Measurements from ENCODE around the gene PIGS. TPM values are rescaled to one million over a fixed set of nuclear protein-coding genes. Genes with fewer than 3 reads are reported as not detected.

PIGS gene
- total RNA-seq, 2 donors from 2014 or later = 74.9 to 93.2 TPM

DNA sequence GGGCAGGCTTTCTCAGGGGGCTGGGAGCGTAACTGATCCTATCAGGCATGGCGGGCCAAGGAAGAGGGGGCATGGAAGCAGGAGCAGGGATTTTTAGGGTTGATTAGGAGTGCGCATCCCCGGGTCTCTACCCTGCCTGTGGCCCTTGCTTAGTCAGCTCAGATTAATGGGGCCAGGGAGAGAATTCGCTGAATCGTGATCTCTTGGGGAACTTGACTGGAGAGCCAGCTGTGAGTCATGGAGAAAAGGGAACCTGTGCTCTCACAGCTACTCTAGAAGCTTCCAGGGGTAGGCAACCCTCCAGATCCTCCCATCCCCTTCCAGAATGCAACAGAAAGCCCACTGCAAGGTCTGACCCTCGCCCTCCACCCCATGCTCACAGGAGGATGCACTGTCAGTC, 61.5 kb downstream of the PIGS start:
- H3K27ac Mint-ChIP-seq = no peak overlapping the region
- no peaks in the 10 kb centered on the region for H3K9me3 Mint-ChIP-seq
- no peaks in the 10 kb centered on the region for H3K36me3 Mint-ChIP-seq
- H3K4me1 Mint-ChIP-seq (ENCODE audit: low read depth in 2 of 2) = no peaks in the 10 kb centered on the region
- no peak for ATAC-seq
- H3K27me3 Mint-ChIP-seq = peaks cover 21 to 28% of the 10 kb centered on the region in 2 donors
- DNase-seq (ENCODE audit: low spot score) = no peak
- H3K4me3 Mint-ChIP-seq = no peak overlapping the region

DNA sequence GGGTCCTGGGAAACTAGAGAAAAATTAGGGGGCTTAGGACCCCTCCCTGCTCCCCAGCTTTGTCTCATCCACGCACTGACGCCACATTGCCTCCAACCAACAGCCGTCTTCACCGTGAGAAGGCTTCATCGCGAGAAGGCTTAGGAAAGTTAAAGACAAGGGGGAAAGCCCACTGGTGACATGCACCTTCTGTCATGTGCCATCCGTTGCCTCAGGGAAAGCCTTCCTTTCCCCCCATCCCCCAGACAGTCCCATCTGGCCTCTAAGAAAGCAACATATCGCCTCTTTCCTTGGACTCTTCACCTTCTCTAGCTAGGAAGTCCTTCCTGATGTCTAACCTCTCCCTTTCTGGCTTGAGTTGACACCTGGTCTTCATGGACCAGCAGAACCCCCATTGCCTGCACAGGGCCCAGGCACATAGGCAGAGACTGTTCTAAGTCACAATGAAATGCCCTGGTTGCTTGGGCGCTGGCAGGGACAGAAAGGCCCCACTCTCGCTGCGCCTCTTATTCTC, 63.1 kb downstream of the PIGS start:
- H3K27ac Mint-ChIP-seq = no peak overlapping the region
- DNase-seq (ENCODE audit: low spot score) (no peak), ATAC-seq (no peak)
- no peak overlapping the region for H3K4me3 Mint-ChIP-seq
- H3K4me1 Mint-ChIP-seq (ENCODE audit: low read depth in 2 of 2) = no peaks in the 10 kb centered on the region
- H3K27me3 Mint-ChIP-seq = peaks cover 21 to 26% of the 10 kb centered on the region in 2 donors
- H3K9me3 Mint-ChIP-seq = no peaks in the 10 kb centered on the region
- H3K36me3 Mint-ChIP-seq = no peaks in the 10 kb centered on the region

DNA sequence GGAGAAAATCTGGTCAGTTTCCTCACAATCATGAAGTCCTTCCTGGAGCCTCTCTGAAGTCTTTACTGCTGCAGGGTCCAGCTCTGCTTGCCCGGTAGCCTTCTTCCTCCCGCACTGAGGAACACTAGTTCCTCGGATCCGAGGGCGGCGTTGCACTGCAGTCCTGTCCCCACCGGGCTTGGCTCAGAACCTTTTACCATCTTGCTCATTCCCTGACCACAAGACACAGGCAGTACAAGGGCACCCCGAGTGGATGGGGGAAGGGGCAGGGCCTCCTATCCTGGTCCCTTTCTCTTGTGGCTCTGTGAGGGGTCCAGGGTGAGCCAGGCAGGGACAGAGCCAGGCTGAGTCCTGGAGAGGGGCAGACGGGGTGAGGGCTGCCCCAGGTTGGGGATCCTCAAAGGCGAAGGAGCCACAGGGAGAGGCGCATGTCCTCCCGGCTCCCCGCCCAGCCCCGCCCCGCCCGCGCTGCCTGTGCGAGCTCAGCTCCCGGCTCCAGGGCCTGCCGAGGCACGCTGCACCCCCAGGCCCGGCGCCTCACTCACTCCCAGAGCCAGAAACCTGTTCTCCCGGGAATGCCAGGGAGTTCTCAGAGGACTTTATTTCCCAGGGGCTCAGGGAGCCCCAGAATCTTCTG, 63.6 kb downstream of the PIGS start:
- H3K27ac Mint-ChIP-seq = no peak overlapping the region
- peaks cover 17 to 25% of the 10 kb centered on the region in 2 donors for H3K27me3 Mint-ChIP-seq
- H3K4me3 Mint-ChIP-seq = no peak overlapping the region
- no peaks in the 10 kb centered on the region for H3K36me3 Mint-ChIP-seq
- H3K4me1 Mint-ChIP-seq (ENCODE audit: low read depth in 2 of 2) = no peaks in the 10 kb centered on the region
- no peaks in the 10 kb centered on the region for H3K9me3 Mint-ChIP-seq
- DNase-seq (ENCODE audit: low spot score) (no peak), ATAC-seq (peak in 1 of 2 donors; percentile 15)

DNA sequence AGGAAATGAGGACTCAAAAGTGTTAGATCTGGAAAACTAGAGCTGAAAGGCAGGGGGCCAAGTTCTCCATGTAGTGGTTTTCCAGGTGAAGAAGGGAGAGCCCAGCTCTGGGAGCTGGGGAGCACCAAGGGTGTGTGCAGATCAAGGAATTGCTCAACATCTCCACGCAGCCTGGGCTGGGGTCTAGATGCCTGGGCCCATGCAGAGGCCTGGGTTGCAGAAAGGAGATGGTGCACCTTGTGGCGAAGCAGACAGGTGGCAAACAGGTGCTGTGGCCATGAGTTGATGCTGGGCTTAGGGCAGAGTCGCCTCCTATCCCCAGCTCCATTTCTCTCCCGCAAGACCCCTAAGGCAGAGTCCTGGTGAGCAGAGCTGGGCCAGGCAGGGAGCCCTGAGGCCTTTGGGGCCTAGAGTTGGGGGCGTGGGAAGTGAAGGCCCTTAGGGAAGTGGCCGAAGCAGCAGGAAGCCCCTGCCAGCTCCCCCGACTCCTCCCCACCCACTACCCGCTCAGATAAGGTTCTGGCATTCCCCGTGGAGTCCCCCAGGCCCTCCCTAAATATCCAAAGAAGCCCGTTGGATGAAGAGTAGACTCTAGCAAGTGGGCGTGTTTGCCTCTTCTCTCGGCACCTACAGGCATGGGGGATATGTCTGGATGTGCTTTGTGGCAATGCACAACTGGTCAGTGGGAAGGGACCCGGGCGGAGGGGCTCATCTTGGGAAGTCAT, 64.4 kb downstream of the PIGS start:
- no peaks in the 10 kb centered on the region for H3K9me3 Mint-ChIP-seq
- H3K27me3 Mint-ChIP-seq = peaks cover 17 to 23% of the 10 kb centered on the region in 2 donors
- H3K36me3 Mint-ChIP-seq = no peaks in the 10 kb centered on the region
- H3K27ac Mint-ChIP-seq = no peak overlapping the region
- H3K4me3 Mint-ChIP-seq = no peak overlapping the region
- DNase-seq (ENCODE audit: low spot score) (no peak), ATAC-seq (no peak)
- H3K4me1 Mint-ChIP-seq (ENCODE audit: low read depth in 2 of 2) = no peaks in the 10 kb centered on the region

DNA sequence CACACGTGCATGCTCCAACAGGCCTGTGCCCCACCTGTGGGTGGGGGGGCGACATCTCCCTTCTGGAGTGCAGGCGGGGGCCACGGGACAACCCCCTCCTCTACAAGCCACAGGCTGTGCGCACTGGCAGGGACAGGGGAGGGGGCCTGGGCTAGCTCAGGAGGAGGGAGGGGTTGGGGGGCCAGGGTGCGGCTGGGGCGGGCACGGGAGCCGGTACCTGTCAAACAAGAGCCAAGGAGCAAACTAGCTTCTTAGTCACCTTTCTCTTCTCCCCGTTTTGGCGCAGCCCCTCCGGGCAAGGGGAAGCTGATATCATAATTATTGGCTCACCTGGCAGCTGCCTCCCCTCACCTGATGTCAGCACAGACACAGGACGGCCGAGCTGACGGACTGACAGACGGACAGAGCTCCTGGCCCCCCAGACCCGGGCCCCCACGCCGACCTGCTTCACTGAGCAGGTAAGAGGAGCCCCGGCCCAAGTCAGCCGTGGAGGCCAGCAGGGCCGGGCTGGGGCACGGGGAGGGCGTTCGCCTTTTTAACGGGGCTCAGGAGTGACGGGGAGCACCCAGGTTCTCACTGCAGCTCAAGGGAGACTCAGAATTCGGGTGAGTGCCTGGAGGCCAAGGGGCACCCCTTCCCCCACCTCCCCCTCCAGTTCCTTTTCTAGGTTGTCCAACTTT, 65.2 kb downstream of the PIGS start, which contains the start of gene FOXN1:
TSS of gene FOXN1 (plus strand) at position 363 of the 680 bp plus-strand sequence. CDS start 17,622 bp downstream, outside the sequence.
- ATAC-seq = no peak
- H3K36me3 Mint-ChIP-seq = no peaks in the 10 kb centered on the region
- H3K27me3 Mint-ChIP-seq = peaks cover 17 to 23% of the 10 kb centered on the region in 2 donors
- H3K27ac Mint-ChIP-seq = no peak within 1 kb of the TSS
- no peak for DNase-seq (ENCODE audit: low spot score)
- H3K9me3 Mint-ChIP-seq = no peaks in the 10 kb centered on the region
- H3K4me3 Mint-ChIP-seq = no peak within 1 kb of the TSS
- H3K4me1 Mint-ChIP-seq (ENCODE audit: low read depth in 2 of 2) = no peaks in the 10 kb centered on the region

DNA sequence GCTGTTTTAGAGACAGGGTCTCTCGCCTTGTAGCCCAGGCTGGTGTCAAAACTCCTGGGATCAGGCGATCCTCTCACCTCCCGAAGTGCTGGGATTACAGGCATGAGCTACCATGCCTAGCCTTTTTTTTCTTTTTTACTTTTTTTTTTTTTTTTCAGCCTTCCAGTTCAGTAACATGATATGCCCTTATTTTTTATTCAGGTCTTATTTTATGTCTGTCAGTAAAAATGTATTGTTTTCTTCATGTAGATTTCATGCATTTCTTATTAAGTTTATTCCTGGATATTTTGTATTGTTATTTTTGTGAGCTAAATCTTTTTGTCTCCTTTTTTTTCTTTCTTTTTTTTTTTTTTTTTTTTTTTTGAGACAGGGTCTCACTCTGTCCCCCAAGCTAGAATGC, 67.9 kb downstream of the PIGS start:
- no peaks in the 10 kb centered on the region for H3K4me1 Mint-ChIP-seq (ENCODE audit: low read depth in 2 of 2)
- ATAC-seq (no peak), DNase-seq (ENCODE audit: low spot score) (no peak)
- no peaks in the 10 kb centered on the region for H3K36me3 Mint-ChIP-seq
- no peak overlapping the region for H3K4me3 Mint-ChIP-seq
- no peaks in the 10 kb centered on the region for H3K9me3 Mint-ChIP-seq
- peaks cover 7 to 13% of the 10 kb centered on the region in 2 donors for H3K27me3 Mint-ChIP-seq
- H3K27ac Mint-ChIP-seq = no peak overlapping the region

Other genes starting within 250 kb of the PIGS start
- 10 to 100 TPM; 17.7 to 18.2 TPM for gene IFT20, start 236.1 kb downstream of the PIGS start, total RNA-seq
- gene TNFAIP1, start 235.8 kb downstream of the PIGS start, total RNA-seq = 10 to 100 TPM; 20.4 to 24.9 TPM
- gene POLDIP2, start 214.0 kb downstream of the PIGS start, total RNA-seq = 100 to 1,000 TPM in 1 of 2 donors, 10 to 100 TPM in 1; 74.9 to 122 TPM
- gene SEBOX, start 206.3 kb downstream of the PIGS start, total RNA-seq = not detected
- 1 to 10 TPM in 1 of 2 donors, under 1 TPM in 1; 0.52 to 1.3 TPM for gene VTN, start 201.2 kb downstream of the PIGS start, total RNA-seq
- gene SARM1, start 199.8 kb downstream of the PIGS start, total RNA-seq = 10 to 100 TPM; 29.4 to 46.2 TPM
- gene SLC46A1, start 165.3 kb downstream of the PIGS start, total RNA-seq = 1 to 10 TPM; 3.2 to 8.1 TPM
- gene SLC13A2, start 97.9 kb downstream of the PIGS start, total RNA-seq = not detected
- not detected for gene FOXN1, start 65.2 kb downstream of the PIGS start, total RNA-seq
- gene UNC119, start 18.9 kb downstream of the PIGS start, total RNA-seq = 100 to 1,000 TPM; 104 to 135 TPM
- 100 to 1,000 TPM in 1 of 2 donors, 10 to 100 TPM in 1; 36.8 to 164 TPM for gene ALDOC, start 5.4 kb upstream of the PIGS start, total RNA-seq
- 100 to 1,000 TPM in 1 of 2 donors, 10 to 100 TPM in 1; 80.7 to 198 TPM for gene SPAG5, start 27.5 kb upstream of the PIGS start, total RNA-seq
- 100 to 1,000 TPM in 1 of 2 donors, 10 to 100 TPM in 1; 34.4 to 108 TPM for gene RSKR, start 42.7 kb upstream of the PIGS start, total RNA-seq
- 100 to 1,000 TPM; 184 to 422 TPM for gene BLTP2, start 73.6 kb upstream of the PIGS start, total RNA-seq
- gene SDF2, start 90.4 kb upstream of the PIGS start, total RNA-seq = 10 to 100 TPM; 36.1 to 65.2 TPM
- 100 to 1,000 TPM; 118 to 133 TPM for gene SUPT6H, start 90.7 kb upstream of the PIGS start, total RNA-seq
- gene PROCA1, start 140.4 kb upstream of the PIGS start, total RNA-seq = 1 to 10 TPM; 3.7 to 4.6 TPM
- 10 to 100 TPM in 1 of 2 donors, 1 to 10 TPM in 1; 8.5 to 25.7 TPM for gene RAB34, start 146.3 kb upstream of the PIGS start, total RNA-seq
- gene RPL23A, start 148.5 kb upstream of the PIGS start, total RNA-seq = 1,000 to 10,000 TPM; 1,264 to 1,439 TPM
- 1 to 10 TPM; 1.5 to 9.7 TPM for gene TLCD1, start 154.7 kb upstream of the PIGS start, total RNA-seq
- gene NEK8, start 157.3 kb upstream of the PIGS start, total RNA-seq = 10 to 100 TPM in 1 of 2 donors, 1 to 10 TPM in 1; 3.2 to 10.2 TPM
- gene TRAF4, start 172.5 kb upstream of the PIGS start, total RNA-seq = 100 to 1,000 TPM in 1 of 2 donors, 10 to 100 TPM in 1; 59.7 to 186 TPM